OCI-LY7 (cell line): ENCODE measurements around the gene CSPG4. TPM values are rescaled to one million over a fixed set of nuclear protein-coding genes. Genes with fewer than 3 reads are reported as not detected.
"Not testable (repeated sequence)": the region's sequence is repeated elsewhere in the genome, so short reads cannot be mapped to it uniquely, and the experiment has no call there.

ENCODE experiments used
- BruUV-seq: library from RNA; stranded (reverse); fragments of 400-500 nt; replicated peaks from 2 replicates; lab custom pipeline; 2021; lab: Mats Ljungman, UMichigan
- CTCF ChIA-PET: fragments of 300-600 bp; sonication (Branson Sonifier 250); formaldehyde crosslinking; loops from one replicate; lab custom pipeline; 2022; ENCODE audit warnings: antibody characterized with exemption; ENCODE audit not compliant: unreplicated experiment; lab: Charles Lee
- POLR2A ChIA-PET: fragments of 300-600 bp; sonication (Branson Sonifier 250); formaldehyde crosslinking; loops from one replicate; lab custom pipeline; 2022; ENCODE audit warnings: antibody characterized with exemption; lab: Charles Lee
- DNase-seq: peaks from one replicate; pipeline ENCODE4 v3.0.0-alpha.2; 2015; ENCODE audit warnings: low spot score
- H2AFZ ChIP-seq: fragments of 200-600 bp; sonication (generic), shearing (Covaris generic); 2 replicates; pipeline ENCODE4 v1.6.1; 2014; ENCODE audit warnings: mild to moderate bottlenecking, antibody characterized with exemption, low read length, moderate library complexity
- H3K27ac ChIP-seq: fragments of 200-600 bp; sonication (generic); 2 replicates; pipeline ENCODE4 v1.5.1; 2014; ENCODE audit warnings: mixed run types, low read depth, mild to moderate bottlenecking, moderate library complexity, low read length, inconsistent platforms; ENCODE audit not compliant: poor library complexity, severe bottlenecking
- H3K36me3 ChIP-seq: fragments of 200-600 bp; sonication (generic); 2 replicates; pipeline ENCODE4 v1.6.1; 2014; ENCODE audit warnings: mild to moderate bottlenecking, antibody characterized with exemption, low read length, moderate library complexity, mixed read lengths; ENCODE audit not compliant: insufficient read depth
- H3K4me1 ChIP-seq: fragments of 200-600 bp; sonication (generic); 2 replicates; pipeline ENCODE4 v1.5.1; 2014; ENCODE audit warnings: mild to moderate bottlenecking, low read length; ENCODE audit not compliant: insufficient read depth, poor library complexity, severe bottlenecking
- H3K4me2 ChIP-seq: fragments of 200-600 bp; sonication (generic); 2 replicates; pipeline ENCODE4 v1.6.1; 2014; ENCODE audit warnings: mild to moderate bottlenecking, low read length
- H3K4me3 ChIP-seq: fragments of 200-600 bp; sonication (generic); 2 replicates; pipeline ENCODE4 v1.5.1; 2014; ENCODE audit warnings: mild to moderate bottlenecking, low read depth, low read length; ENCODE audit not compliant: poor library complexity, severe bottlenecking
- H3K79me2 ChIP-seq: fragments of 200-600 bp; sonication (generic); 2 replicates; pipeline ENCODE4 v1.6.1; 2016; ENCODE audit warnings: low read depth, mild to moderate bottlenecking, low read length, moderate library complexity, mixed read lengths; ENCODE audit not compliant: insufficient read depth
- H3K9me2 ChIP-seq: fragments of 200-600 bp; sonication (generic); 2 replicates; pipeline ENCODE4 v1.6.1; 2016; ENCODE audit warnings: mild to moderate bottlenecking, low read length, mixed read lengths; ENCODE audit not compliant: insufficient read depth
- H3K9me3 ChIP-seq: fragments of 200-600 bp; sonication (generic); 2 replicates; pipeline ENCODE4 v1.6.1; 2014; ENCODE audit warnings: mild to moderate bottlenecking, mixed run types, low read length, mixed read lengths
- H4K20me1 ChIP-seq: fragments of 200-600 bp; sonication (generic); 2 replicates; pipeline ENCODE4 v1.6.1; 2014; ENCODE audit warnings: mild to moderate bottlenecking, antibody characterized with exemption, low read length, moderate library complexity, mixed read lengths; ENCODE audit not compliant: insufficient read depth
- EZH2phosphoT487 ChIP-seq: fragments of 200-600 bp; sonication (generic); IDR thresholded peaks from 2 replicates; pipeline ENCODE4 v1.6.1; 2018; ENCODE audit warnings: low read depth, borderline replicate concordance, mild to moderate bottlenecking, mixed run types, antibody characterized with exemption, low read length, moderate library complexity, mixed read lengths
- intact Hi-C: fragments of 100-400 bp; cut with micrococcal nuclease; formaldehyde crosslinking; loops from one replicate; pipeline ENCODE4 v1.10.0; 2022; ENCODE audit not compliant: unreplicated experiment
- total RNA-seq, 2 experiments: library from RNA; depleted of rRNA in 1 of 2; stranded (reverse); fragments of >200 nt in 1 of 2; shearing (Covaris generic) in 1 of 2; gene quantifications; 2 replicates each; pipeline ENCODE4 v1.2.3, GENCODE V29; 2014 to 2022
- TF ChIP-seq, protein P1 (sequence below): fragments of 200-600 bp; sonication (generic); conservative IDR thresholded peaks from 2 replicates; pipeline ENCODE4 v1.5.1; 2014; ENCODE audit warnings: mild to moderate bottlenecking, antibody characterized with exemption, low read length, moderate library complexity, mixed read lengths

CSPG4 gene
- total RNA-seq, 2 experiments from 2014 or later: not detected

DNA sequence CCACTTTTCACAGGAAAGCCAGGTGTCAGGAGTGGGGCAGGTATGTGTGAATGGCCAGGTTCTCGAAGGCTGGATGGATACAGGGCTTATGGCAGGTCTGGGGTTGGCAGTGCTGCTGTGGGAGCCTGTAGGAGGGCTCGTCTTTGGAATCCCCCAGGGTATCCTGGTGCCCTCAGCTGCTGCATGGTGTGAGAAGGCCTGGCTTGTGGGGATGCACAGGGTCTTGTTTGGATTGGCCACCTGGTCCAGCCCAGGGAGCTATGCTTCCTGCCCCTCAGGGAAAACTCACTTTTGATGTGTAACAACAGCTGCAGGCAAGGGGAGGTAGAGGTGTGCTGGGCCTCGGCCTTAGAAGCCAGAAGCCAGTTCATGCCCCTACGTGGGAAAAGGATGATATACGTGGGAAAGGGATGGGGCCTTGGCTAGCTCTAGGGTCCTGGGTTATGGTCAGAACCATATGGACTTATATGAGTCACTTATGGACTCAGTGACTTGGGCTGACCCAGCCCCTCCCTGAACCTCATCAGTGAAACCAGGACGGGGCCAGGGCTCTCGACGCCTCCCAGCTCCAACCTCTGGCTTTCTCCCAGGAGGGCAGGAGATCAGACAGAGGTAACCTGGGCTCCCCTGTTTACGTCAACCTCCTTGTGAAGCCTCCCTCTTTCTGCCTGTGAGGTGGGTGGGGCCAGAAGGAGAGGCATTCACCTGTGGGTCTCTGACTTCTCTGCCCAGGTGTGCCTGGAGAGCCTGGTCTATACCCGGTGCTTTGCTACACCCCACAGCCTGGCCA is 37.8 kb upstream of the CSPG4 start:
- Histone ChIP-seq H3K27ac (no peak overlapping the region), H3K4me1 (no peaks in the 10 kb centered on the region), H2AFZ (no peak overlapping the region), H3K79me2 (no peaks in the 10 kb centered on the region), H3K4me2 (no peak overlapping the region), H3K36me3 (no peaks in the 10 kb centered on the region), H3K4me3 (no peak overlapping the region), H3K9me3 (no peaks in the 10 kb centered on the region), H3K9me2 (no peaks in the 10 kb centered on the region), H4K20me1 (no peaks in the 10 kb centered on the region)
- ChIA-PET POLR2A (no interaction called here), CTCF (no interaction called here)
- no peak for DNase-seq
- TF ChIP-seq EZH2phosphoT487: no peak
- TF ChIP-seq, protein P1, sequence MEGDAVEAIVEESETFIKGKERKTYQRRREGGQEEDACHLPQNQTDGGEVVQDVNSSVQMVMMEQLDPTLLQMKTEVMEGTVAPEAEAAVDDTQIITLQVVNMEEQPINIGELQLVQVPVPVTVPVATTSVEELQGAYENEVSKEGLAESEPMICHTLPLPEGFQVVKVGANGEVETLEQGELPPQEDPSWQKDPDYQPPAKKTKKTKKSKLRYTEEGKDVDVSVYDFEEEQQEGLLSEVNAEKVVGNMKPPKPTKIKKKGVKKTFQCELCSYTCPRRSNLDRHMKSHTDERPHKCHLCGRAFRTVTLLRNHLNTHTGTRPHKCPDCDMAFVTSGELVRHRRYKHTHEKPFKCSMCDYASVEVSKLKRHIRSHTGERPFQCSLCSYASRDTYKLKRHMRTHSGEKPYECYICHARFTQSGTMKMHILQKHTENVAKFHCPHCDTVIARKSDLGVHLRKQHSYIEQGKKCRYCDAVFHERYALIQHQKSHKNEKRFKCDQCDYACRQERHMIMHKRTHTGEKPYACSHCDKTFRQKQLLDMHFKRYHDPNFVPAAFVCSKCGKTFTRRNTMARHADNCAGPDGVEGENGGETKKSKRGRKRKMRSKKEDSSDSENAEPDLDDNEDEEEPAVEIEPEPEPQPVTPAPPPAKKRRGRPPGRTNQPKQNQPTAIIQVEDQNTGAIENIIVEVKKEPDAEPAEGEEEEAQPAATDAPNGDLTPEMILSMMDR: no peak
- BruUV-seq: no TSS peak
- intact Hi-C loops: no loop called here

DNA sequence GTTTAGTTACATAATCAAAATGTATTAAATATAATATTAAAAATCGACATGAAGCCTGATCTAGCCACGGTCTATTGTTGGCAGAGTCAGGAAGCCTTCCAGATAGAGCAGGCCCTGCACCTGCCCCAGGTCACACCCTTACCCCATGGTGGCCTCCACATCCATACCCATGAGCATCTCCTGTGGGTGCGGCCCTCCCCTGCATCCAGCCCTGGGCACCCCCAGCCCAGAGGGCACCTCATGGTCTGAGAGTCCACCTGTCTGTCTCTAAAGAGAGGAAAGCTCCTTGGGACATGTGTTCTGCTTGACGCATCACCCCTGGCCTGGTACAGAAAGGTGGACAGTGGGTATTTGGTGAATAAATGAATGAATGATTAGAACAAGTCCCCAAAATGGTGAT is 37.2 kb upstream of the CSPG4 start:
- CTCF ChIA-PET: no interaction called here

DNA sequence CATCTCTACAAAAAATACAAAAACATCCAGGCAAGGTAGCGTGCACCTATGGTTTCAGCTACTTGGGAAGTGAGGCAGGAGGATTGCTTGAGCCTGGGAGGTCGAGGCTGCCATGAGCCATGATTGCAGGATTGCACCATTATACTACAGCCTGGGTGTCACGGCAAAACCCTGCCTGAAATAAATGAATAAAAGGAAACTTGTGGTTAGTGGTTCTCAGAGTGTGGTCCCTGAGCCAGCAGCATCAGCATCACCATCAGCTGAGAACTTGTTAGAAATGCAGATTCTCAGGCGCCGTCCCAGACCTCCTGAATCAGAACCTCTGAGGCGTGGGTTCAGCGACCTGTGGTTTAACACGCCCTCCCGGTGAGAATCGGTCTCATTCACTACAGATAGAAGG is 36.2 kb upstream of the CSPG4 start:
- BruUV-seq, CTCF ChIA-PET, H3K36me3 ChIP-seq, DNase-seq, H3K4me3 ChIP-seq, H4K20me1 ChIP-seq, H3K79me2 ChIP-seq, H3K9me2 ChIP-seq, H3K27ac ChIP-seq, H3K4me2 ChIP-seq, H3K9me3 ChIP-seq, intact Hi-C loops, H3K4me1 ChIP-seq, H2AFZ ChIP-seq: not testable (repeated sequence)
- POLR2A ChIA-PET: interaction anchor here (0.5 kb wide), 1 partner anchor 215 kb away, joined by 3 read pairs; no protein-coding TSS in a partner anchor

More for the DNA sequence above, 37.2 kb upstream of the CSPG4 start:
- intact Hi-C loops: no loop called here
- Histone ChIP-seq H3K4me3 (no peak overlapping the region), H4K20me1 (no peaks in the 10 kb centered on the region), H3K9me2 (no peaks in the 10 kb centered on the region), H3K79me2 (no peaks in the 10 kb centered on the region), H3K4me2 (no peak overlapping the region), H3K36me3 (no peaks in the 10 kb centered on the region), H3K27ac (no peak overlapping the region), H2AFZ (no peak overlapping the region), H3K9me3 (no peaks in the 10 kb centered on the region), H3K4me1 (no peaks in the 10 kb centered on the region)
- BruUV-seq: no TSS peak
- POLR2A ChIA-PET: no interaction called here
- DNase-seq: no peak
- TF ChIP-seq, protein P1: no peak
- TF ChIP-seq EZH2phosphoT487: no peak

DNA sequence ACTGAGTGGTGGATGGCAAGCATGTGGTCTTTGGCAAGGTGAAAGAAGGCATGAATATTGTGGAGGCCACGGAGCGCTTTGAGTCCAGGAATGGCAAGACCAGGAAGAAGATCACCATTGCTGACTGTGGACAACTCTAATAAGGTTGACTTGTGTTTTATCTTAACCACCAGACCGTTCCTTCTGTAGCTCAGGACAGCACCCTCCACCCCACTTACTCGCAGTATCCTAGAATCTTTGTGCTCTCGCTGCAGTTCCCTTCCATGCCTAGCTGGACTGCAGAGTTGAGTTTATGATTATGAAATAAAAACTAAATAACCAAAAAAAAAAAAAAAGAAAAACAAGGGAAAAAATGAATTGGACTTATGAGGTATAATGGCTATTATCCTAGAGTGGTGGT is 34.5 kb upstream of the CSPG4 start:
- H3K79me2 ChIP-seq, H3K27ac ChIP-seq, H4K20me1 ChIP-seq, H3K9me3 ChIP-seq, H3K4me1 ChIP-seq, H3K4me2 ChIP-seq, CTCF ChIA-PET, DNase-seq, H3K4me3 ChIP-seq, intact Hi-C loops, H2AFZ ChIP-seq, BruUV-seq, H3K36me3 ChIP-seq, POLR2A ChIA-PET, H3K9me2 ChIP-seq: not testable (repeated sequence)
